ENCODE data around the gene C1orf216. TPM values are rescaled to one million over a fixed set of nuclear protein-coding genes. Genes with fewer than 3 reads are reported as not detected.
"Not testable (repeated sequence)": the region's sequence is repeated elsewhere in the genome, so short reads cannot be mapped to it uniquely, and the experiment has no call there.

C1orf216 gene
- total and polyA plus RNA-seq, 2 donors (not counting 1 experiment from before 2014, with no cell fraction given) = 19.8 to 24.9 TPM

DNA sequence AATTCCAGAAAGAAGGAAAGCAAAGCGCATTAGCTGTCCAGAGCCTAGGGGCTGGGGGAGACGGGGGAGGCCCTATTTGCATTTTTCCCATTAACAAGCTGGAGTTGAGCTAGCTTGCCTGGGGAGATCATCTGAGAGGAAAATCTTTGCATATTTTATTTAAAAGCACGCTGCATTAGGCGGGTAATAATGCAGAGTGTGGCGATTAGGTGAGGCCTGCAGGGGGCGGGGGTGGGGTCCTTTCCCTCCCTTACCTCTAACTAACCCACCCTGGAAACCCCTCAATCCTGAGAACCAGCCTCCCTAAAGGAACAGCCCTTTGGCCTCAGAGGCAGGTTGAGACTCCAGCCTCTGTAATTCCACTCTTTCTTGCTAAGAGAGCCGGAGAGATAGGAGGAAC, 16.2 kb downstream of the C1orf216 start:
- Histone ChIP-seq H3K9ac (ENCODE audit: insufficient read depth, low read length) (no peak overlapping the region), H3K27me3 (ENCODE audit: control insufficient read depth, insufficient read depth, low read length) (peaks cover 18% of the 10 kb centered on the region), H3K4me3 (replicated peaks in 1 of 4; ENCODE audit: control extremely low read depth in 1 of 4, insufficient read depth in 1 of 4, low read depth in 3 of 4, low read length in 4 of 4) (no peak overlapping the region), H2AFZ (ENCODE audit: low read length) (no peak overlapping the region), H3K4me1 (ENCODE audit: control insufficient read depth, extremely low read depth, insufficient read depth, low read length) (no peaks in the 10 kb centered on the region), H3K79me2 (ENCODE audit: control insufficient read depth, insufficient read depth, low read length) (no peaks in the 10 kb centered on the region), H4K20me1 (ENCODE audit: control insufficient read depth, extremely low read depth, insufficient read depth, low read length) (no peaks in the 10 kb centered on the region), H3K36me3 (ENCODE audit: control insufficient read depth, insufficient read depth, low read length) (no peaks in the 10 kb centered on the region), H3K27ac (ENCODE audit: insufficient read depth, low read length) (no peak overlapping the region), H3K9me3 (ENCODE audit: control insufficient read depth, insufficient read depth, low read depth, low read length) (no peaks in the 10 kb centered on the region), H3K4me2 (ENCODE audit: extremely low read depth, insufficient read depth, low read length) (no peak overlapping the region)
- DNase-seq (ENCODE audit: low read depth in 2 of 2) = no peak
- no peak for TF ChIP-seq EZH2 (IDR thresholded peaks at IDR 0.05; ENCODE audit: low read length, missing control alignments)
- TF ChIP-seq, protein P1, sequence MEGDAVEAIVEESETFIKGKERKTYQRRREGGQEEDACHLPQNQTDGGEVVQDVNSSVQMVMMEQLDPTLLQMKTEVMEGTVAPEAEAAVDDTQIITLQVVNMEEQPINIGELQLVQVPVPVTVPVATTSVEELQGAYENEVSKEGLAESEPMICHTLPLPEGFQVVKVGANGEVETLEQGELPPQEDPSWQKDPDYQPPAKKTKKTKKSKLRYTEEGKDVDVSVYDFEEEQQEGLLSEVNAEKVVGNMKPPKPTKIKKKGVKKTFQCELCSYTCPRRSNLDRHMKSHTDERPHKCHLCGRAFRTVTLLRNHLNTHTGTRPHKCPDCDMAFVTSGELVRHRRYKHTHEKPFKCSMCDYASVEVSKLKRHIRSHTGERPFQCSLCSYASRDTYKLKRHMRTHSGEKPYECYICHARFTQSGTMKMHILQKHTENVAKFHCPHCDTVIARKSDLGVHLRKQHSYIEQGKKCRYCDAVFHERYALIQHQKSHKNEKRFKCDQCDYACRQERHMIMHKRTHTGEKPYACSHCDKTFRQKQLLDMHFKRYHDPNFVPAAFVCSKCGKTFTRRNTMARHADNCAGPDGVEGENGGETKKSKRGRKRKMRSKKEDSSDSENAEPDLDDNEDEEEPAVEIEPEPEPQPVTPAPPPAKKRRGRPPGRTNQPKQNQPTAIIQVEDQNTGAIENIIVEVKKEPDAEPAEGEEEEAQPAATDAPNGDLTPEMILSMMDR (conservative IDR thresholded peaks at IDR 0.05 in 1 of 2, IDR thresholded peaks at IDR 0.05 in 1 of 2; ENCODE audit: low read depth in 1 of 2, low read length in 2 of 2) = no peak

DNA sequence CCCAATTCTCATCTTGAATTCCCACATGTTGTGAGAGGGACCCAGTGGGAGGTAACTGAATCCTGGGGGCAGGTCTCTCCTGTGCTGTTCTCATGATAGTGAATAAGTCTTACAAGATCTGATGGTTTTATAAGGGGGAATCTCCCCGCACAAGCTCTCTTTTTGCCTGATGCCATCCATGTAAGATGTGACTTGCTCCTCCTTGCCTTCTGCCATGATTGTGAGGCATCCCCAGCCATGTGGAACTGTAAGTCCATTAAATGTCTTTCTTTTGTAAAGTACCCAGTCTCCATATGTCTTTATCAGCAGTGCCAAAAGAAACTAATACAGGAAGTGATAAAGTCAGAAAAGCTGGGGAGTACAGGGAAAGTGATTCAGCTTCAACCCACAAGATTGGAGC, 19.5 kb downstream of the C1orf216 start:
- H2AFZ ChIP-seq (ENCODE audit: low read length); H3K36me3 ChIP-seq (ENCODE audit: control insufficient read depth, insufficient read depth, low read length): not testable (repeated sequence)

DNA sequence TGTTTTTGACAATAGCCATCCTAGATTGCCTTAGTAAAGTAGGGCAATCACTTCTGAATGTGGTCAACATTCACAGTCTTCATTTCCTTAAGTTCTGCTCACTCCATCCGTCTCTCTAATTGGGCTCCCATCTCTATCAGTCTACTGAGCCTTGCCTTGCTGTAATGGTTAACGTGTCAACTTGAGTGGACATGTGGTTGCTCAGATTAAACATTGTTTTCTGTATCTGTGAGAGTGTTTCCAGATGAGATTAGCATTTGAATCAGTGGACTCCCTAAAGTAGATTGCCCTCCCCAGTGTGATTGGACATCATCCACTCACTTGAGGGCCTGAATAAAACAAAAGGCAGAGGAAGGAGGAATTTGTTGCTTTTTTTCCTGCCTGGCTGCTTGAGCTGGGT, 26.4 kb downstream of the C1orf216 start:
- TF ChIP-seq EZH2 (IDR thresholded peaks at IDR 0.05; ENCODE audit: low read length, missing control alignments) = no peak
- TF ChIP-seq, protein P1 (conservative IDR thresholded peaks at IDR 0.05 in 1 of 2, IDR thresholded peaks at IDR 0.05 in 1 of 2; ENCODE audit: low read depth in 1 of 2, low read length in 2 of 2) = no peak
- Histone ChIP-seq H3K36me3 (ENCODE audit: control insufficient read depth, insufficient read depth, low read length) (no peaks in the 10 kb centered on the region), H3K27ac (ENCODE audit: insufficient read depth, low read length) (no peak overlapping the region), H3K4me3 (replicated peaks in 1 of 4; ENCODE audit: control extremely low read depth in 1 of 4, insufficient read depth in 1 of 4, low read depth in 3 of 4, low read length in 4 of 4) (no peak overlapping the region), H3K27me3 (ENCODE audit: control insufficient read depth, insufficient read depth, low read length) (peaks cover 12% of the 10 kb centered on the region), H2AFZ (ENCODE audit: low read length) (no peak overlapping the region), H3K9ac (ENCODE audit: insufficient read depth, low read length) (no peak overlapping the region), H3K4me2 (ENCODE audit: extremely low read depth, insufficient read depth, low read length) (no peak overlapping the region), H4K20me1 (ENCODE audit: control insufficient read depth, extremely low read depth, insufficient read depth, low read length) (no peaks in the 10 kb centered on the region), H3K79me2 (ENCODE audit: control insufficient read depth, insufficient read depth, low read length) (no peaks in the 10 kb centered on the region), H3K9me3 (ENCODE audit: control insufficient read depth, insufficient read depth, low read depth, low read length) (no peaks in the 10 kb centered on the region), H3K4me1 (ENCODE audit: control insufficient read depth, extremely low read depth, insufficient read depth, low read length) (no peaks in the 10 kb centered on the region)
- no peak for DNase-seq (ENCODE audit: low read depth in 2 of 2)

More for the DNA sequence above, 19.5 kb downstream of the C1orf216 start:
- not testable (repeated sequence) for H3K9ac ChIP-seq (ENCODE audit: insufficient read depth, low read length); H4K20me1 ChIP-seq (ENCODE audit: control insufficient read depth, extremely low read depth, insufficient read depth, low read length); H3K79me2 ChIP-seq (ENCODE audit: control insufficient read depth, insufficient read depth, low read length); H3K4me3 ChIP-seq (replicated peaks in 1 of 4; ENCODE audit: control extremely low read depth in 1 of 4, insufficient read depth in 1 of 4, low read depth in 3 of 4, low read length in 4 of 4); H3K9me3 ChIP-seq (ENCODE audit: control insufficient read depth, insufficient read depth, low read depth, low read length); H3K27ac ChIP-seq (ENCODE audit: insufficient read depth, low read length); DNase-seq (ENCODE audit: low read depth in 2 of 2); H3K4me1 ChIP-seq (ENCODE audit: control insufficient read depth, extremely low read depth, insufficient read depth, low read length); H3K4me2 ChIP-seq (ENCODE audit: extremely low read depth, insufficient read depth, low read length)
- peaks cover 19% of the 10 kb centered on the region for H3K27me3 ChIP-seq (ENCODE audit: control insufficient read depth, insufficient read depth, low read length)
